ENCODE data around the gene COA5. TPM values are rescaled to one million over a fixed set of nuclear protein-coding genes. Genes with fewer than 3 reads are reported as not detected.
A peak's percentile ranks its signal among the peaks of the same experiment; 100 is the strongest.

The COA5 gene
- total and polyA plus RNA-seq, 2 experiments from 2014 or later, result 32.7 to 42.0 TPM

GRCh38 chr2:98560256-98560771 is 48.0 kb downstream of the COA5 start:
- H2AFZ ChIP-seq, result peak overlapping the region; percentile 28
- WGBS, 2 experiments (ENCODE audit: low coverage in 1 of 2, low lambda C conversion rate in 2 of 2, missing lambda C conversion rate in 2 of 2), result 67 to 70% methylated on average over 9 of the region's 9 CpGs

GRCh38 chr2:98559581-98559980 is 48.7 kb downstream of the COA5 start:
- WGBS, 2 experiments (ENCODE audit: low coverage in 1 of 2, low lambda C conversion rate in 2 of 2, missing lambda C conversion rate in 2 of 2), result 98% methylated on average over 3 of the region's 3 CpGs
- H3K27ac ChIP-seq, result peak overlapping the region; percentile 59

More at GRCh38 chr2:98560256-98560771, 48.0 kb downstream of the COA5 start:
- no peak overlapping the region for H3K4me3 ChIP-seq
- H3K4me2 ChIP-seq (ENCODE audit: unreplicated experiment), result peak overlapping the region; percentile 64
- DNase-seq, result peak; percentile 96
- TF ChIP-seq EZH2 (IDR thresholded peaks at IDR 0.05; ENCODE audit: insufficient read depth, poor library complexity, severe bottlenecking), result no peak
- no peak for TF ChIP-seq EZH2phosphoT487 (IDR thresholded peaks at IDR 0.05; ENCODE audit: insufficient read depth, low read depth)
- no peaks in the 10 kb centered on the region for H3K79me2 ChIP-seq (ENCODE audit: insufficient read depth)
- no peaks in the 10 kb centered on the region; the same call in 1 of the 2 replicates for H3K36me3 ChIP-seq (ENCODE audit: low read depth)
- H3K27ac ChIP-seq, result peak overlapping the region; percentile 59
- H4K20me1 ChIP-seq (ENCODE audit: insufficient read depth), result no peaks in the 10 kb centered on the region
- no peaks in the 10 kb centered on the region for H3K27me3 ChIP-seq (replicated peaks; ENCODE audit: insufficient read depth)
- H3K9ac ChIP-seq, result no peak overlapping the region
- in situ Hi-C loops (cut with MboI), result no loop called here
- H3K4me1 ChIP-seq (ENCODE audit: insufficient read depth), result peaks cover 10% of the 10 kb centered on the region
- no peaks in the 10 kb centered on the region for H3K9me2 ChIP-seq (ENCODE audit: insufficient read depth)
- H3F3A ChIP-seq (ENCODE audit: insufficient read depth), result peaks cover 12% of the 10 kb centered on the region
- no peaks in the 10 kb centered on the region for H3K9me3 ChIP-seq (ENCODE audit: low read depth)

DNA sequence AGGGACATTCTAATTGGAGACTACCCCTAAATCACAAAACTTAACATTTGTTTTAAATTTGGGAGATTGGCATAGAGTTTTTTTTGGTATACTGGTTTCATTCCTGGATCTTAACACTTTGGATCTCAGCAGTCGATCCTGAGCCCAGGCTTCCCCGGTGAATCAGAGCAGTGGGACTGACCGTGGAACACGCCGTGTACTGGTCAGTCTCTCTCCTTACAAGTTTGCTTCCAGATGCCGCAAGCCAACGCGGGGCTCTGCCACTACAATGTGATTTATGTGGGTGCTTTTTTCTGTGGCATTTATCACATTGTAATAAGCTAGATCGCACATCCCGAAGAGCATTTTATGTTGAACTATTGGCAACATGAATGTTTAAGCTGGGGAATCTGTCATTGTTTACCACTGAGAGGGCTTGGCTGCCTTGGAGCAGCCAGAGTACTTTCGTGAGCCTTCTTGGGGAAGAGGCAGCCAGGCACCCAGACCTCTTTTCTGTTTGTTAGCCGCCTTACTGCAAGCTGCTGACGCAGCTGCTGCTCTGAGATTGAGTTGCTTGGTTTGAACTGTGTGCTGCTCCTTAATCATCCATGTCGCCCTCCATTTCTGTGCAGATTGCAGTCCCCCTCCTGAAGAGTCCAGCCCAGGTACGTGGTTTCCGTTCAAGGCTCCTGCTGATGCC is 49.3 kb downstream of the COA5 start:
- H3K27ac ChIP-seq, result no peak overlapping the region
- no peaks in the 10 kb centered on the region for H3K27me3 ChIP-seq (replicated peaks; ENCODE audit: insufficient read depth)
- H3K4me1 ChIP-seq (ENCODE audit: insufficient read depth), result peaks cover 10% of the 10 kb centered on the region
- WGBS, 2 experiments (ENCODE audit: low coverage in 1 of 2, low lambda C conversion rate in 2 of 2, missing lambda C conversion rate in 2 of 2), result 84 to 91% methylated on average over 16 of the region's 16 CpGs
- H3K79me2 ChIP-seq (ENCODE audit: insufficient read depth), result no peaks in the 10 kb centered on the region
- in situ Hi-C loops (cut with MboI), result no loop called here
- no peak overlapping the region for H3K4me3 ChIP-seq
- no peaks in the 10 kb centered on the region for H3K9me2 ChIP-seq (ENCODE audit: insufficient read depth)
- H3K9me3 ChIP-seq (ENCODE audit: low read depth), result no peaks in the 10 kb centered on the region
- H4K20me1 ChIP-seq (ENCODE audit: insufficient read depth), result no peaks in the 10 kb centered on the region
- DNase-seq, result no peak
- no peak overlapping the region for H2AFZ ChIP-seq
- peaks cover 12% of the 10 kb centered on the region for H3F3A ChIP-seq (ENCODE audit: insufficient read depth)
- no peak overlapping the region for H3K4me2 ChIP-seq (ENCODE audit: unreplicated experiment)
- no peak overlapping the region for H3K9ac ChIP-seq
- TF ChIP-seq EZH2 (IDR thresholded peaks at IDR 0.05; ENCODE audit: insufficient read depth, poor library complexity, severe bottlenecking), result no peak
- no peak for TF ChIP-seq EZH2phosphoT487 (IDR thresholded peaks at IDR 0.05; ENCODE audit: insufficient read depth, low read depth)
- H3K36me3 ChIP-seq (ENCODE audit: low read depth), result no peaks in the 10 kb centered on the region

More at GRCh38 chr2:98559581-98559980, 48.7 kb downstream of the COA5 start:
- Histone ChIP-seq H3F3A (ENCODE audit: insufficient read depth) (peaks cover 12% of the 10 kb centered on the region), H3K79me2 (ENCODE audit: insufficient read depth) (no peaks in the 10 kb centered on the region), H3K4me2 (ENCODE audit: unreplicated experiment) (peak overlapping the region; percentile 64), H3K36me3 (ENCODE audit: low read depth) (no peaks in the 10 kb centered on the region), H3K9me2 (ENCODE audit: insufficient read depth) (no peaks in the 10 kb centered on the region), H3K9ac (0 out of 2 replicates have a peak overlapping the region, but pooled peaks have one; percentile 11), H3K27me3 (replicated peaks; ENCODE audit: insufficient read depth) (no peaks in the 10 kb centered on the region), H4K20me1 (ENCODE audit: insufficient read depth) (no peaks in the 10 kb centered on the region), H3K4me3 (no peak overlapping the region), H3K4me1 (ENCODE audit: insufficient read depth) (peaks cover 10% of the 10 kb centered on the region), H2AFZ (no peak overlapping the region), H3K9me3 (ENCODE audit: low read depth) (no peaks in the 10 kb centered on the region)
- no peak for DNase-seq
- in situ Hi-C loops (cut with MboI), result no loop called here
- no peak for TF ChIP-seq EZH2 (IDR thresholded peaks at IDR 0.05; ENCODE audit: insufficient read depth, poor library complexity, severe bottlenecking)
- TF ChIP-seq EZH2phosphoT487 (IDR thresholded peaks at IDR 0.05; ENCODE audit: insufficient read depth, low read depth), result no peak

- no peaks in the 10 kb centered on the region for H3K9me3 ChIP-seq (ENCODE audit: low read depth)
- no peak overlapping the region for H3K27ac ChIP-seq
- no peaks in the 10 kb centered on the region for H3K27me3 ChIP-seq (replicated peaks; ENCODE audit: insufficient read depth)
- H4K20me1 ChIP-seq (ENCODE audit: insufficient read depth), result no peaks in the 10 kb centered on the region
- H3K36me3 ChIP-seq (ENCODE audit: low read depth), result no peaks in the 10 kb centered on the region
- no peaks in the 10 kb centered on the region for H3K9me2 ChIP-seq (ENCODE audit: insufficient read depth)
- H3K4me2 ChIP-seq (ENCODE audit: unreplicated experiment), result no peak overlapping the region
- WGBS, 2 experiments (ENCODE audit: low coverage in 1 of 2, low lambda C conversion rate in 2 of 2, missing lambda C conversion rate in 2 of 2), result 96 to 98% methylated on average over 5 of the region's 5 CpGs
- peaks cover 10% of the 10 kb centered on the region for H3K4me1 ChIP-seq (ENCODE audit: insufficient read depth)
- H3K79me2 ChIP-seq (ENCODE audit: insufficient read depth), result no peaks in the 10 kb centered on the region
- peaks cover 23% of the 10 kb centered on the region for H3F3A ChIP-seq (ENCODE audit: insufficient read depth)
- H3K4me3 ChIP-seq, result no peak overlapping the region
- no peak for DNase-seq
- no peak overlapping the region for H3K9ac ChIP-seq
- TF ChIP-seq EZH2phosphoT487 (IDR thresholded peaks at IDR 0.05; ENCODE audit: insufficient read depth, low read depth) (no peak), EZH2 (IDR thresholded peaks at IDR 0.05; ENCODE audit: insufficient read depth, poor library complexity, severe bottlenecking) (no peak)
- in situ Hi-C loops (cut with MboI), result no loop called here
- no peak overlapping the region for H2AFZ ChIP-seq
Measured at GRCh38 chr2:98556344-98557033, 51.8 kb downstream of the COA5 start.
